ENCODE data around the gene ZNF610. TPM values are rescaled to one million over a fixed set of nuclear protein-coding genes. Genes with fewer than 3 reads are reported as not detected.

ZNF610 gene
- total and polyA plus RNA-seq, 4 donors: 0.96 to 9.4 (median 1.4) TPM

DNA sequence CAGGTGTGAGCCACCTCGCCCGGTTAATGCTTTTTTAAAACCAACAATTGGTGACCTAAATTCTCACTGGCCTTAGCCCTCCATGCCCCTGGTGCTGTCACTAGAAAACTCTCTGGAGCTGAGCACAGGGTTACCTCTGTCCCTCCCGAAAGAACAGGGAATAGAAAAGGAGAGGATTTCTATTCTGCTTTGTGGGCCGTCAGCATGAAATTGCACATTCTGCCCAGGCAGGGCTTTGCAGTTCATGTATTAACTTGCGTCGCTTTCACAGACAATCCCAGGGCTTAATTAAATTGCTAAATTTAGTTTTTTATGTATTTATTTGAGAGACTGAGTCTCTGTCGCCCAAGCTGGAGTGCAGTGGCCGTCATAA is 39.7 kb upstream of the ZNF610 start:
- no peaks in the 10 kb centered on the region for H3K27me3 ChIP-seq (ENCODE audit: control insufficient read depth in 3 of 3, insufficient read depth in 3 of 3, low read length in 2 of 3)
- peaks cover 0 to 11% (median 4%) of the 10 kb centered on the region in 5 donors for H3K4me1 ChIP-seq (ENCODE audit: control insufficient read depth in 5 of 5, insufficient read depth in 5 of 5, low read length in 5 of 5)
- 20 to 25% methylated on average over 8 of the region's 8 CpGs for WGBS, 2 donors
- peaks cover 0 to 15% (median under 1%) of the 10 kb centered on the region in 4 donors for H3K9me3 ChIP-seq (ENCODE audit: control insufficient read depth in 4 of 4, insufficient read depth in 3 of 4, low read length in 3 of 4)
- H3K9ac ChIP-seq (ENCODE audit: insufficient read depth in 1 of 2, low read length in 2 of 2): peak overlapping the region; percentile 46 to 86
- H3K36me3 ChIP-seq (ENCODE audit: control insufficient read depth in 4 of 4, insufficient read depth in 4 of 4, low read length in 4 of 4): peaks cover 8 to 21% (median 16%) of the 10 kb centered on the region in 4 donors
- TF ChIP-seq, protein P1, sequence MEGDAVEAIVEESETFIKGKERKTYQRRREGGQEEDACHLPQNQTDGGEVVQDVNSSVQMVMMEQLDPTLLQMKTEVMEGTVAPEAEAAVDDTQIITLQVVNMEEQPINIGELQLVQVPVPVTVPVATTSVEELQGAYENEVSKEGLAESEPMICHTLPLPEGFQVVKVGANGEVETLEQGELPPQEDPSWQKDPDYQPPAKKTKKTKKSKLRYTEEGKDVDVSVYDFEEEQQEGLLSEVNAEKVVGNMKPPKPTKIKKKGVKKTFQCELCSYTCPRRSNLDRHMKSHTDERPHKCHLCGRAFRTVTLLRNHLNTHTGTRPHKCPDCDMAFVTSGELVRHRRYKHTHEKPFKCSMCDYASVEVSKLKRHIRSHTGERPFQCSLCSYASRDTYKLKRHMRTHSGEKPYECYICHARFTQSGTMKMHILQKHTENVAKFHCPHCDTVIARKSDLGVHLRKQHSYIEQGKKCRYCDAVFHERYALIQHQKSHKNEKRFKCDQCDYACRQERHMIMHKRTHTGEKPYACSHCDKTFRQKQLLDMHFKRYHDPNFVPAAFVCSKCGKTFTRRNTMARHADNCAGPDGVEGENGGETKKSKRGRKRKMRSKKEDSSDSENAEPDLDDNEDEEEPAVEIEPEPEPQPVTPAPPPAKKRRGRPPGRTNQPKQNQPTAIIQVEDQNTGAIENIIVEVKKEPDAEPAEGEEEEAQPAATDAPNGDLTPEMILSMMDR (IDR thresholded peaks at IDR 0.05; ENCODE audit: control extremely low read depth, extremely low read depth): no peak
- no peak for ATAC-seq (ENCODE audit: insufficient read depth, low FRiP score)
- DNase-seq: peak in 1 of 3 donors; percentile 14
- H3K4me3 ChIP-seq: peak overlapping the region; percentile 65
- H3K27ac ChIP-seq (ENCODE audit: low read depth in 1 of 2, low read length in 1 of 2): peak overlapping the region; percentile 77 to 89

DNA sequence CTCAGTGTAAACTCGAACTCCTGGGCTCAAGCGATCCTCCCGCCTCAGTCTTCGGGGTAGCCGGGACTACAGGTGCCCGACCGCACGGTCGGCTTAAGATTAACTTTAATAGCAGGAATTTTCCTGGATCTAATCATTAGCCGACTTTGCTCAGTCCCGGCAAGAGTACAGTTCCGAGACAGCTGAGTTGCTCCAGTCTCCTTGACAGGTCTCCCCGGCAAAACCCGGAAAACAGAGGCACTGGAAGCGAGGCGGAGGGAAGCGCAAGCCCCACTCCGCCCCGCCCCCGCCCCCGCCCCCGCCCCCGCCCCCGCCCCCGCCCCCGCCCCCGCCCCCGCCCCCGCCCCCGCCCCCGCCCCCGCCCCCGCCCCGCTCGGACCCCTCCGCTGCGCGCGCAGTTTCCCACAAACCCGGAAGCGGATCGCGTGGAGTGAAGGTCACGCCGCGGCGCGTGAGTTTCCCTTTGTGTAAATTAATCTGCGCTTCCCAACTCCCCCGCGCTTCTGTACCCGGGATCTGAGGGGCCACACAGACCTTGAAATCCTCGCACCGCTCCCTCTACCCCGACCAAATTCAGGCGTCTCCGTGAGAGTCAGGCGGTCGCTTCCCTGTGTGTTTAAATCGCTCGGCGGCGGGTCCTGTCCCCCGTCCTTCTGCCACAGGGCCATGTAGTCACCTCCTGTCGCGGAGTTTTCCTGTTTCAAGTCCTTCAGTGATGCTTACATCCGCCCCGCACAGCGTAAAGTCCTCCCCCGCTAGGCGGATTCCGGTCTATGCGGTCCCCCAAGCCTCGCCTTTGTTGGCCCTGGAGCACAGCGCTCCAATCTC is 39.1 kb upstream of the ZNF610 start, which contains the start of gene ZNF480:
ZNF480 (plus strand) TSS at position 397 of the 828 bp plus-strand sequence. CDS start 3,244 bp downstream, outside the sequence.
- Histone ChIP-seq H3K27ac (ENCODE audit: low read depth in 1 of 2, low read length in 1 of 2) (peak within 1 kb of the TSS; percentile 96 to 98), H3K9me3 (ENCODE audit: control insufficient read depth in 4 of 4, insufficient read depth in 3 of 4, low read length in 3 of 4) (peaks cover 0 to 13% (median 2%) of the 10 kb centered on the region in 4 donors), H3K4me3 (peak within 1 kb of the TSS; percentile 88), H3K9ac (ENCODE audit: insufficient read depth in 1 of 2, low read length in 2 of 2) (peak within 1 kb of the TSS; percentile 80 to 86), H3K27me3 (ENCODE audit: control insufficient read depth in 3 of 3, insufficient read depth in 3 of 3, low read length in 2 of 3) (no peaks in the 10 kb centered on the region), H3K4me1 (ENCODE audit: control insufficient read depth in 5 of 5, insufficient read depth in 5 of 5, low read length in 5 of 5) (peaks cover 0 to 11% (median 4%) of the 10 kb centered on the region in 5 donors), H3K36me3 (ENCODE audit: control insufficient read depth in 4 of 4, insufficient read depth in 4 of 4, low read length in 4 of 4) (peaks cover 8 to 25% (median 20%) of the 10 kb centered on the region in 4 donors)
- ATAC-seq (ENCODE audit: insufficient read depth, low FRiP score) (peak; percentile 74), DNase-seq (peak; percentile 80 to 88 (median 86))
- 0 to 1% methylated on average over 49 to 62 of the region's 75 CpGs for WGBS, 2 donors
- TF ChIP-seq, protein P1 (IDR thresholded peaks at IDR 0.05; ENCODE audit: control extremely low read depth, extremely low read depth): no peak

DNA sequence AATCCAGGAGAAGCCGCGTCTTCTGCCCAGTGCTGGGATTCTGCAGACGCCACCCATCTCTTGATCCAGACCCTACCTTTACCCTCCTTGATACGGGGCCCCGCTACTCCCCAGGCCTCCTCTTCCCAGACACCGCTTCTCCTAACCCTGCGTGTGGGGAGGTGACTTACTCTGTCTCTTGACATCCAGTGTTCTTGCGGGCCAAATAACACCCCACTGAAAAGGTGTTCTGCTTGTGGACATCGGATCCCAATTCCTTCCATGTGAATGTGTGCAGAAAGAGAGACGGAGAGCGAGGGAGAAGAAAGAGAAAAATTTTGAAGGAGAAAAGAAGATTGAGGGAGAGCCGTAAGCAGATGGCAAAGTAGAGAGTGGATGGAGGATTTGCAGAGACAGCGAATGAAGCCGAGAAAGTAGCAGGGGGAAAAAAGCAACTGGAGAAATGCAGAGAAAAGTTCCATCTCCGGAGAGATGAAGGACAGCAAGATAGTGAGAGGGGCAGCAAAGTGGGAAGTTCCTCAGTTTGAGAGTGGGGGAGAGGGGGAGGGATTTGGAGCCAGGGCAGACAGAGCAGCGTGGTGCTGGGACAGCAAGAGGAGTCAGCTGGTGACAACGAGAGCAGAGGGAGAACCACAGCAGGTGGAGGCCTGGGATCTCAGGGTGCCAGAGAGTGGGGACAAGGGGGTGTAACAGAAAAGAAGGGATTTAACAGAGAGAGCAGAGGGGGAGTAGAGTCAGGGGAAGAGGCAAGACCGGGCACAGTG is 38.3 kb upstream of the ZNF610 start:
- TF ChIP-seq, protein P1 (IDR thresholded peaks at IDR 0.05; ENCODE audit: control extremely low read depth, extremely low read depth): no peak
- Histone ChIP-seq H3K36me3 (ENCODE audit: control insufficient read depth in 4 of 4, insufficient read depth in 4 of 4, low read length in 4 of 4) (peaks cover 13 to 32% (median 24%) of the 10 kb centered on the region in 4 donors), H3K4me3 (peak overlapping the region; percentile 88), H3K4me1 (ENCODE audit: control insufficient read depth in 5 of 5, insufficient read depth in 5 of 5, low read length in 5 of 5) (peaks cover 0 to 11% (median 4%) of the 10 kb centered on the region in 5 donors), H3K9me3 (ENCODE audit: control insufficient read depth in 4 of 4, insufficient read depth in 3 of 4, low read length in 3 of 4) (peaks cover 0 to 13% (median 2%) of the 10 kb centered on the region in 4 donors), H3K9ac (ENCODE audit: insufficient read depth in 1 of 2, low read length in 2 of 2) (peak overlapping the region; percentile 76 to 80), H3K27me3 (ENCODE audit: control insufficient read depth in 3 of 3, insufficient read depth in 3 of 3, low read length in 2 of 3) (no peaks in the 10 kb centered on the region), H3K27ac (ENCODE audit: low read depth in 1 of 2, low read length in 1 of 2) (peak overlapping the region; percentile 96 to 98)
- ATAC-seq (ENCODE audit: insufficient read depth, low FRiP score) (no peak), DNase-seq (peak in 2 of 3 donors; percentile 20 to 28)
- 14 to 15% methylated on average over 18 of the region's 18 CpGs for WGBS, 2 donors

All from lung (tissue), 12 donors.